ENCODE measurements around the gene PRM1.

DNA sequence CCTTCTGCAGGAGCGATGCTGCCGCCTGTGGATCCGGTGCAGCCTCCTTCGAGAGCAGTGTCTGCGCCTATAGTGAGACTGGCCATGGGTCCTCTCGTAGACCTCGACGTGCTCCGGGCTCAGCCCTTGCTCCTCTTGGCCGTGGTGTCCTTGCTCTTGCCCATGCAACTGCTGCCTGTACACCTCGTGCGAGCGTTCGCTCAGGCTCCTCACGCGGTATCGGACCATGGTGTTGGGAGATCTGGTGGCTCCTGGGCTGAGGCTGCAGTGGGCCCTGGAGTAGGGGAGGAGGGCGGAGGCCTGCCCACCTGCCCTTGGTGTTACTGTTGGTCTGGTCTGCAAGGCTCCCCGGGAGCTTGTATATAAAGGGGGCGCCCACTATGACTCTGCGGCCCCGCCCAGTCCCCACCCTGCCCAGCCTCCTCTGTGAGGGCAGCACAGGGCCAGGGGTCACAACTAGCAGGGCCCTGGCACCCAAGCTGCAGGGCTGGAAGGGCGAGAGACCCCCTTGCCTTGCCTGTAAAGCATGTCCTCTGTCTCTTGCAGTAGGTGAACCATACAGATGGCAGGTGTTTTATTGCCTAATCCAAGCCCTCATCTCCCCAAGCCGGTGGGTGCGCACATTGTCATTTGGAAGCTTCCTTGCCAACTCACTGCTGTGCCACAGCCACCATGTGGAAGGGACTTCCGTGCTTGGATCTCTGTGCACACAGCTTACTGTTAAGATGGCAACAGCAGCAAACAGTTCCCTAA lies 4.8 kb downstream of the PRM1 start, which contains the start of gene PRM2:
- TF ChIP-seq POLR2A (IDR thresholded peaks at IDR 0.05; ENCODE audit: low read length) (no peak), GATA1 (IDR thresholded peaks at IDR 0.05; ENCODE audit: low read depth, low read length) (no peak)
